SK-N-SH treated with all-trans-retinoic acid at 6 μM for 48 hours (cell line): ENCODE data around the gene PLCB2.

Source experiments
- ARNTL ChIP-seq: fragments of 450-650 bp; formaldehyde crosslinking; IDR thresholded peaks from 2 replicates; pipeline ENCODE4 v1.5.0; 2020; ENCODE audit warnings: low read depth, mild to moderate bottlenecking, moderate library complexity, borderline replicate concordance
- BACH2 ChIP-seq: fragments of 250-450 bp; sonication (Bioruptor Pico); IDR thresholded peaks from 2 replicates; pipeline ENCODE4 v1.9.0; 2021; ENCODE audit warnings: mild to moderate bottlenecking, borderline replicate concordance
- CSDC2 ChIP-seq: fragments of 250-450 bp; sonication (Bioruptor Pico); IDR thresholded peaks from 2 replicates; pipeline ENCODE4 v1.5.0; 2020; ENCODE audit warnings: mild to moderate bottlenecking, moderate library complexity
- OSR1 ChIP-seq: fragments of 250-450 bp; sonication (Bioruptor Pico); IDR thresholded peaks from 2 replicates; pipeline ENCODE4 v1.8.0; 2022; ENCODE audit warnings: moderate library complexity, mild to moderate bottlenecking, inconsistent platforms
- PATZ1 ChIP-seq: fragments of 250-450 bp; sonication (Bioruptor Pico); IDR thresholded peaks from 2 replicates; pipeline ENCODE4 v1.8.0; 2020; ENCODE audit warnings: mild to moderate bottlenecking, moderate library complexity, borderline replicate concordance
- PPARA ChIP-seq: fragments of 250-450 bp; sonication (Bioruptor Pico); IDR thresholded peaks from 2 replicates; pipeline ENCODE4 v1.5.0; 2020; ENCODE audit warnings: mild to moderate bottlenecking, borderline replicate concordance
- RARB ChIP-seq: fragments of 250-450 bp; sonication (Bioruptor Pico); IDR thresholded peaks from 2 replicates; pipeline ENCODE4 v1.8.0; 2021; ENCODE audit warnings: mild to moderate bottlenecking, moderate library complexity
- SNAI2 ChIP-seq: fragments of 250-450 bp; sonication (Bioruptor Pico); IDR thresholded peaks from 2 replicates; pipeline ENCODE4 v1.5.0; 2020; ENCODE audit warnings: mild to moderate bottlenecking, moderate library complexity
- TCF4 ChIP-seq: fragments of 250-450 bp; sonication (Bioruptor Pico); IDR thresholded peaks from 2 replicates; pipeline ENCODE4 v1.8.0; 2021; ENCODE audit warnings: mild to moderate bottlenecking, moderate library complexity, borderline replicate concordance
- TOX ChIP-seq: fragments of 250-450 bp; sonication (Bioruptor Pico); IDR thresholded peaks from 2 replicates; pipeline ENCODE4 v1.8.0; 2021; ENCODE audit warnings: mild to moderate bottlenecking, moderate library complexity, borderline replicate concordance
- ZFP3 ChIP-seq: fragments of 250-450 bp; sonication (Bioruptor Pico); IDR thresholded peaks from 2 replicates; pipeline ENCODE4 v1.5.0; 2020; ENCODE audit warnings: mild to moderate bottlenecking, moderate library complexity
- ZFP30 ChIP-seq: fragments of 450-650 bp; formaldehyde crosslinking; IDR thresholded peaks from 2 replicates; pipeline ENCODE4 v1.5.0; 2022; ENCODE audit warnings: mild to moderate bottlenecking, moderate library complexity
- ZNF565 ChIP-seq: fragments of 450-650 bp; formaldehyde crosslinking; conservative IDR thresholded peaks from 2 replicates; pipeline ENCODE4 v1.5.0; 2020; ENCODE audit warnings: low read depth, mild to moderate bottlenecking, moderate library complexity
- TF ChIP-seq, protein P1 (sequence below): fragments of 250-450 bp; sonication (Bioruptor Pico); IDR thresholded peaks from 2 replicates; pipeline ENCODE4 v1.5.1; 2020; ENCODE audit warnings: low read depth, mild to moderate bottlenecking, moderate library complexity

- TF ChIP-seq ZNF565: no peak
- no peak for TF ChIP-seq ZFP3 (CRISPR knock-in tag)
- no peak for TF ChIP-seq TCF4 (CRISPR knock-in tag)
- TF ChIP-seq ARNTL: no peak
- no peak for TF ChIP-seq ZFP30 (CRISPR knock-in tag)
- TF ChIP-seq PPARA (CRISPR knock-in tag): no peak
- TF ChIP-seq BACH2 (CRISPR knock-in tag): no peak
- TF ChIP-seq RARB (CRISPR knock-in tag): no peak
- TF ChIP-seq, protein P1, sequence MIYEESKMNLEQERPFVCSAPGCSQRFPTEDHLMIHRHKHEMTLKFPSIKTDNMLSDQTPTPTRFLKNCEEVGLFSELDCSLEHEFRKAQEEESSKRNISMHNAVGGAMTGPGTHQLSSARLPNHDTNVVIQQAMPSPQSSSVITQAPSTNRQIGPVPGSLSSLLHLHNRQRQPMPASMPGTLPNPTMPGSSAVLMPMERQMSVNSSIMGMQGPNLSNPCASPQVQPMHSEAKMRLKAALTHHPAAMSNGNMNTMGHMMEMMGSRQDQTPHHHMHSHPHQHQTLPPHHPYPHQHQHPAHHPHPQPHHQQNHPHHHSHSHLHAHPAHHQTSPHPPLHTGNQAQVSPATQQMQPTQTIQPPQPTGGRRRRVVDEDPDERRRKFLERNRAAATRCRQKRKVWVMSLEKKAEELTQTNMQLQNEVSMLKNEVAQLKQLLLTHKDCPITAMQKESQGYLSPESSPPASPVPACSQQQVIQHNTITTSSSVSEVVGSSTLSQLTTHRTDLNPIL (CRISPR knock-in tag): no peak
- TF ChIP-seq CSDC2 (CRISPR knock-in tag): no peak
- no peak for TF ChIP-seq SNAI2 (CRISPR knock-in tag)
- no peak for TF ChIP-seq PATZ1 (CRISPR knock-in tag)
- TF ChIP-seq TOX (CRISPR knock-in tag): no peak
- no peak for TF ChIP-seq OSR1 (CRISPR knock-in tag)
Observed at GRCh38 chr15:40327457-40327856, 19.7 kb upstream of the PLCB2 start.
